Activated naive CD8-positive, alpha-beta T cell treated with anti-CD3 and anti-CD28 coated beads, Interleukin-2, amount 10 ng/mL, durations not matched to agents 7 days and 5 days (primary cell): Measurements from ENCODE around the gene LYRM2. TPM values are rescaled to one million over a fixed set of nuclear protein-coding genes. Genes with fewer than 3 reads are reported as not detected.

Experiments used
- ATAC-seq: fragments of 150-1000 bp; cut with Tn5 transposase; one replicate; pipeline ENCODE4 v1.10.0; 2021; ENCODE audit warnings: low read depth, moderate library complexity
- POLR2A ChIA-PET: fragments of 350-600 bp; sonication (Branson Sonifier 250); formaldehyde crosslinking; loops from one replicate; lab custom pipeline; 2021; ENCODE audit warnings: antibody characterized with exemption; lab: Charles Lee
- DNase-seq: peaks from one replicate; pipeline ENCODE4 v3.0.0; 2021
- H3K27ac Mint-ChIP-seq: one replicate; pipeline ENCODE4 v1.8.0; 2022; ENCODE audit warnings: mild to moderate bottlenecking, mixed read lengths
- H3K27me3 Mint-ChIP-seq: one replicate; pipeline ENCODE4 v1.8.0; 2022; ENCODE audit warnings: mild to moderate bottlenecking, moderate library complexity, mixed read lengths
- H3K36me3 Mint-ChIP-seq: one replicate; pipeline ENCODE4 v1.8.0; 2021; ENCODE audit warnings: mild to moderate bottlenecking, mixed read lengths
- H3K4me1 Mint-ChIP-seq: one replicate; pipeline ENCODE4 v1.8.0; 2021; ENCODE audit warnings: mixed read lengths
- H3K4me3 Mint-ChIP-seq: one replicate; pipeline ENCODE4 v1.8.0; 2022; ENCODE audit warnings: mild to moderate bottlenecking, moderate library complexity, mixed read lengths
- H3K9me3 Mint-ChIP-seq: one replicate; pipeline ENCODE4 v1.8.0; 2021; ENCODE audit warnings: mixed read lengths
- total RNA-seq, 2 experiments: library from RNA; stranded (reverse); gene quantifications; one replicate each; pipeline ENCODE4 v1.2.3, GENCODE V29; 2021

LYRM2 gene
- total RNA-seq, 2 experiments from 2014 or later = 32.0 to 36.8 TPM

DNA sequence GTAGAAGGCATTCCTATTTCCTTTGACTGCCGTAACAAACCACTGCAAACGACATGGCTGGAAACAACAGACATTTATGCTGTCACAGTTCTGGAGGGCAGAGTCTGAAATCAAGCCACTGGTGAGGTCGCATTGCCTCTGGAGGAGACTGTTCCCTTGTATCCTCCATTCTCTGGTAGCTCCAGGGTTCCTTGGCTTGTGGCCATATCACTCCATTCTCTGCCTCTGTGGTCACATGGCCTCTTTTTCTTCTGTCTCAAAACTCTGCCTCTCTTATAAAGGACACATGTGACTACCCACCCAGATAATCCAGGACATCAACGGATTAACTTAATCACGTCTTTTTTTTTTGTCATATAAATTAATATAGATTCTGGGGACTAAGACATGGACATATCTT is 84.4 kb downstream of the LYRM2 start:
- Mint-ChIP-seq H3K9me3 (peaks cover 3% of the 10 kb centered on the region), H3K27ac (no peak overlapping the region), H3K4me3 (no peak overlapping the region), H3K27me3 (peaks cover 16% of the 10 kb centered on the region), H3K4me1 (no peaks in the 10 kb centered on the region), H3K36me3 (no peaks in the 10 kb centered on the region)
- DNase-seq = no peak
- POLR2A ChIA-PET = no interaction called here
- no peak for ATAC-seq

DNA sequence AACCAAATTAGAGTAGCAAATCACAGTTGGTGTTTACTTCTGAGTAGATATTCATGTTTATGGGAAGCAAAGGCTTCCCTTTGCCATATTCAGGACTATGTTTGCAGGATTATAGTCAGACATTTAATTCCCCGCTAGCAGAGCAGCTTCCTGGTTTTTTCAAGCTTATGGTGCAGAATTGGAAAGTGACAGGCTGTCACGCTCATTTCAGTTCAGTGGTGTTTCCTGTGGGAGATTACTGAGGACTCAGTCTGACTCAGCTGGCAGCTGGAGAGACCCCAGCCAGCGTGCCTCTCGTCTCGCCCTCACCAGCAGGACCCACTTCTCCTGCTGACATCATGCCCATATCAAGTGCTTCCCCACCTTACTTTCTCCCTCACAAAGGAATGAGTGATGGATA is 85.1 kb downstream of the LYRM2 start:
- Mint-ChIP-seq H3K9me3 (peaks cover 3% of the 10 kb centered on the region), H3K27me3 (peaks cover 15% of the 10 kb centered on the region), H3K36me3 (no peaks in the 10 kb centered on the region), H3K27ac (no peak overlapping the region), H3K4me1 (no peaks in the 10 kb centered on the region), H3K4me3 (no peak overlapping the region)
- ATAC-seq (no peak), DNase-seq (no peak)
- POLR2A ChIA-PET = no interaction called here

DNA sequence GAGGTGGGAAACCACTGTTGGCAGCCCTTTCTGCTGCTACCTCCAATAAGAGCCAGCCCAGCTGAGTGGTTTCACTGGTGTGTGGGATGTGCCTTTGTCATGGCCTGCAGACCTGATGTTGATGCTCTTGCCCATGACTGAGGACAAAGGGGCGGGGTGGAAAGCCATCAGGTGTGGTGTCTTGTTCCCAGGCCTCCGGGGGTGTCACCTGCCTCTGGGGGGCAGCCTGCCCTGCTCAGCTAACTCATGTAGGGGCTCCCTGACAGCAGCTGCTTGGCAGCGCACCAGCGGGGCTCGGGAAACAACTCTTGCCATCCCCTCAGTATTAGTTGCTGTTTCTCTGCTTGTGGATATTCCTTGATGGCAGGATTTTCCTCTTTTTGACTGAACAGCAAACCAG is 91.3 kb downstream of the LYRM2 start:
- H3K4me1 Mint-ChIP-seq = no peaks in the 10 kb centered on the region
- POLR2A ChIA-PET = no interaction called here
- H3K4me3 Mint-ChIP-seq = no peak overlapping the region
- peaks cover 5% of the 10 kb centered on the region for H3K27me3 Mint-ChIP-seq
- DNase-seq (no peak), ATAC-seq (no peak)
- H3K36me3 Mint-ChIP-seq = no peaks in the 10 kb centered on the region
- H3K27ac Mint-ChIP-seq = no peak overlapping the region
- H3K9me3 Mint-ChIP-seq = no peaks in the 10 kb centered on the region

DNA sequence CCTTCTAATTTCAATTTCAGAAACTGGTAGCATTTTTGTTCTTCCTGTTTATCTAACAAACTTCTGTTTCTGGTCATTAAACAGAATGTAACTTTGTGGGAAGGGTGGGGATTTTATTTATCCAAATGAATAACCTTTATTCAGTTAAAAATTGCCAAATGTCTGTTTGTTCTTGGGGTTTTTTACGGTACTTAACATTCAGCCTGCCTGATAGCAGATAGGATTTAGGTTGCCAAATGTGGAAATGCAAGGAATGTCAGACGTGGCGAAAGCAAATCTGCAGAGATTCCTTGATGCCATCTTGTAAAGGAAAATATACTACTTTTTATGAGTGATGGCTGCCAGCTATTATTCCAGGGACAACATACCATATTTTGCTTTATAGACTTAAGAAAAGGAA is 95.7 kb downstream of the LYRM2 start:
- POLR2A ChIA-PET = no interaction called here
- no peaks in the 10 kb centered on the region for H3K9me3 Mint-ChIP-seq
- H3K27ac Mint-ChIP-seq = no peak overlapping the region
- H3K27me3 Mint-ChIP-seq = peaks cover 15% of the 10 kb centered on the region
- ATAC-seq = no peak
- H3K36me3 Mint-ChIP-seq = no peaks in the 10 kb centered on the region
- DNase-seq = no peak
- no peaks in the 10 kb centered on the region for H3K4me1 Mint-ChIP-seq
- H3K4me3 Mint-ChIP-seq = no peak overlapping the region

DNA sequence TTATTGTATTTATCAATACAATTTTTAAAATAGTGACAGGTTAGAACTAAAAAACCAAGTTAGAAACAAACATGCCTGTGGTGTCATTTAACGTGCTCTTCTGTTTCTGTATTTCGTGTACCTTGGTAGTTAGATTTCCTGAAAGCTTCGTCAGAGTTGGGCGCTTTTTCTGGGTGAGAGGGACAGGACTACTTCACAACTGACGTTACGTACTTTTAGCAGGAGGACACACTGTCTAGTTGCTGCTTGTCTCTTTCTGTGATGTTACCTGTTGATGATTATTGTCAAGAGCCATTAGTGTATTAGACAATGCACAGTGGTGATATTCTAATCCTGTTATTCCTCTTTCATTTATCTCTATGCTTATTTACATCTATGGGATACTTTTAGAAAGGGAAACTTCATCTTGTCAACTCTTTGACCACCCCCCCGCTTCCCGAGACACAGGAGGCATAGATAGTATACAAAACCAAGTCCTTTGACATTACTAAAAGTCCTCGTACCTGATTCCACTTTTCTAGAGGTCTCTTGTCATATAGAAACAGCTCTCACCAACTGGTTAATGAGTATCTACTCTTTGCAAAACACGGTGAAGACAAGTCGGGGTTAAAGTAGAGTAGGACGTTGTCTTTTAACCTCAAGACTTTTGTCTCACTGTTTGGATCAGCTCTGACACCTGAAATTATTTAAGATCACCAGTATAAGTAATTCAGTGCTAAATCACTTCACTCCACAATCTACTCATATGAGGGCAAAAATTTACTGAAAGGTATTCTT is 96.3 kb downstream of the LYRM2 start:
- POLR2A ChIA-PET = no interaction called here
- Mint-ChIP-seq H3K4me3 (no peak overlapping the region), H3K36me3 (no peaks in the 10 kb centered on the region), H3K9me3 (no peaks in the 10 kb centered on the region), H3K4me1 (no peaks in the 10 kb centered on the region), H3K27me3 (peaks cover 15% of the 10 kb centered on the region), H3K27ac (no peak overlapping the region)
- ATAC-seq (no peak), DNase-seq (no peak)

DNA sequence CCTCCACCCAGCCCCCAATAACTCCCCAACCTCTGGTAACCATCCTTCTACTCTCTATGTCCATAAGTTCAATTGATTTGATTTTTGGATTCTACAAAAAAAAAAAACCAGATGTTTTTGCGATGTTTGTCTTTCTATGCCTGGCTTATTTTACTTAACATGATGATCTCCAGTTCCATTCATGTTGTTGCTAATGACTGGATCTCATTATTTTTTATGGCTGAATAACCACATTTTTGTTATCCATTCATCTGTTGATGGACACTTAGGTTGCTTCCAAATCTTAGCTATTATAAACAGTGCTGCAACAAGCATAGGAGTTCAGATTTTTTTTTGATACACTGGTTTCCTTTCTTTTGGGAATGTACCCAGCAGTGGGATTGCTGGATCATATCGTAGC is 98.8 kb downstream of the LYRM2 start:
- Mint-ChIP-seq H3K9me3 (no peaks in the 10 kb centered on the region), H3K4me1 (no peaks in the 10 kb centered on the region), H3K4me3 (no peak overlapping the region), H3K27me3 (peaks cover 15% of the 10 kb centered on the region), H3K36me3 (no peaks in the 10 kb centered on the region), H3K27ac (no peak overlapping the region)
- POLR2A ChIA-PET = no interaction called here
- DNase-seq (no peak), ATAC-seq (no peak)

DNA sequence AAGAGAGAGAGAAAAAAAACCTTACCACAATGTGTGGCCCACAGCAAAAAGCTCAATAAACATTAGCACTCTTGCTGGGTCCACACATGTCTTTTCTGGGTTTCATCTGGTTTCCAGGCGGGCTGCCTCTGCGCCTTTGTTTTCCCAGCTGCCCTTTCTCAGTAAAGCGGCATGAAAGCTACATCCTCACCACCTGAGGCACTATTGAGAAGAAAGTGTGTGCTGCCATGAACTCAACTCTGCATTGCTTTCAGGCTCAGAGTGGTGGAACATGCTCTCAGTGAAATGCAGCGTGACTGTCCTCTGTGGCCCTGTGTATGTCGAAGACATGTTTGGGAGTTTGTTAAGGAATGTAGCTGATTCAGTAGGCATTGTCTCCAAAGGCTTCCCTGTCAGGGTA is 102.3 kb downstream of the LYRM2 start:
- ATAC-seq = no peak
- H3K4me3 Mint-ChIP-seq = no peak overlapping the region

DNA sequence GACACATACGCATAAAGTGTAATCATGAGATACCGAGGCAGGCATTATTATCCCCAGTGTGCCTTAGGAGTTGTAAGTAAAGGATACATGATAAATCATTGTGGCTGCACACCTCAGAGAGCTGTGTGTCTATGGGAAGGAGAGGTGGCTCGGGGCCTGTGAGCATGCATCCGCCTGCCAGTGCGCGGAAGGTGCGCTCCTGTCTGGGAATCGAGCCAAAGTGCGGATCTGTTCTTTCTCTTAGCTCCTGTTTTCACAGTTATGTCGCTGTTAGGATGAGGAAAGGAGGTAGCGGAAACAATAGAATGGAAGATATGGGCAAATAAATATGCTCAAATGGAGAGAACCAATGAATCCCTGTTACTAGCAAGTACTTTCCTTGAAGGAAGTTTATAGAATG is 107.6 kb downstream of the LYRM2 start:
- DNase-seq (no peak), ATAC-seq (no peak)
- no peaks in the 10 kb centered on the region for H3K27me3 Mint-ChIP-seq
- no peak overlapping the region for H3K4me3 Mint-ChIP-seq
- H3K36me3 Mint-ChIP-seq = peaks cover 2% of the 10 kb centered on the region
- no peaks in the 10 kb centered on the region for H3K9me3 Mint-ChIP-seq
- no peak overlapping the region for H3K27ac Mint-ChIP-seq
- POLR2A ChIA-PET = no interaction called here
- no peaks in the 10 kb centered on the region for H3K4me1 Mint-ChIP-seq

More for the DNA sequence above, 102.3 kb downstream of the LYRM2 start:
- DNase-seq = no peak
- POLR2A ChIA-PET = no interaction called here
- H3K9me3 Mint-ChIP-seq = no peaks in the 10 kb centered on the region
- no peaks in the 10 kb centered on the region for H3K4me1 Mint-ChIP-seq
- H3K27me3 Mint-ChIP-seq = peaks cover 10% of the 10 kb centered on the region
- H3K27ac Mint-ChIP-seq = no peak overlapping the region
- no peaks in the 10 kb centered on the region for H3K36me3 Mint-ChIP-seq

DNA sequence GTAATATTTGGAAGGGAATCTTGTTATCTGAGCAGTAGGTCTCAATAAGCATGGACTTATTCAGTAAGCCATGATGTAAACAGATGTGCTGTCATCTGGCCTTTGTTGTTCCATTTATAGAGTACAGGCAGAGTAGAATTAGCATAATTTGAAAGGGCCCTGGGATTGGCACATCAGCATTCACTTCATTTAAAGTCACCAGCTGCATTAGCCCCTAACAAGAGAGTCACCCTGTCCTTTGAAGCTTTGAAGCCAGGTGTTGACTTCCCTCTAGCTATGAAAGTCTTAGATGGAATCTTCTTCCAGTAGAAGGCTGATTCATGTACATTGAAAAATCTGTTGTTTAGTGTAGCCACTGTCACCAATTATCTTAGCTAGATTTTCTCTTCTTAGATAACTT is 109.7 kb downstream of the LYRM2 start:
- Mint-ChIP-seq H3K4me3 (no peak overlapping the region), H3K4me1 (no peaks in the 10 kb centered on the region), H3K27me3 (no peaks in the 10 kb centered on the region), H3K27ac (no peak overlapping the region), H3K36me3 (peaks cover 2% of the 10 kb centered on the region), H3K9me3 (no peaks in the 10 kb centered on the region)
- POLR2A ChIA-PET = no interaction called here
- DNase-seq (no peak), ATAC-seq (no peak)

DNA sequence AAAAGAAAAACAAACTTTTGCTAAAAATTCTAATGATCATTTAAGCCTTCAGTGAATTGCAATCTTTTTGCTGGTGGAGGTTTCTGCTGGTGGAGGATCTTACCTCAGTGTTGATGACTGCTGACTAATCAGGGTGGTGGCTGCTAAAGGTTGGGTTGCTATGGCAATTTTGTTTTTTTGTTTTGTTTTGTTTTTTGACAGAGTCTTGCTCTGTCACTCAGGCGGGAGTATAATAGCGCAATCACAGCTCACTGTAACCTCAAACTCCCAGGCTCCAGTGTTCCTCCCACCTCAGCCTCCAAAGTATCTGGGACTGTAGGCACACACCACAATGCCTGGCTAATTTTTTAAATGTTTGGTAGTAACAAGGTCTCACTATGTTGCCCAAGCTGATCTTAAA is 110.9 kb downstream of the LYRM2 start:
- DNase-seq = no peak
- Mint-ChIP-seq H3K4me3 (no peak overlapping the region), H3K4me1 (no peaks in the 10 kb centered on the region), H3K27me3 (no peaks in the 10 kb centered on the region), H3K9me3 (no peaks in the 10 kb centered on the region), H3K27ac (no peak overlapping the region), H3K36me3 (peaks cover 2% of the 10 kb centered on the region)
- POLR2A ChIA-PET = no interaction called here
- ATAC-seq = no peak

DNA sequence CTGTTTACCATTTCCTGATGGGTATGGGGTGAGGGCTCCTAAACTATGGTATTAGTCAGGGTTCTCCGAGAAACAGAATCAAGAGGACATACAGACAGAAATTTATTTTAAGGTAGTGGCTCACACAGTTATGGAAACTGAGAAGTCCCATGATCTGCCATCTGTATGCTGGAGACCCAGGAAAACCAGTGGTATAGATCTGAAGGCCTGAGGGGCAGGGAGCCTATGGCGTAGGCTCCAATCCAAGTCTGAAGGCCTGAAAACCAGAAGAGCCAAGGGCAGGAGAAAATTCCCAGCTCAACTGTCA is 112.0 kb downstream of the LYRM2 start:
- ATAC-seq (no peak), DNase-seq (no peak)
- Mint-ChIP-seq H3K4me1 (no peaks in the 10 kb centered on the region), H3K27ac (no peak overlapping the region), H3K9me3 (no peaks in the 10 kb centered on the region), H3K36me3 (peaks cover 2% of the 10 kb centered on the region), H3K27me3 (no peaks in the 10 kb centered on the region), H3K4me3 (no peak overlapping the region)
- POLR2A ChIA-PET = no interaction called here

DNA sequence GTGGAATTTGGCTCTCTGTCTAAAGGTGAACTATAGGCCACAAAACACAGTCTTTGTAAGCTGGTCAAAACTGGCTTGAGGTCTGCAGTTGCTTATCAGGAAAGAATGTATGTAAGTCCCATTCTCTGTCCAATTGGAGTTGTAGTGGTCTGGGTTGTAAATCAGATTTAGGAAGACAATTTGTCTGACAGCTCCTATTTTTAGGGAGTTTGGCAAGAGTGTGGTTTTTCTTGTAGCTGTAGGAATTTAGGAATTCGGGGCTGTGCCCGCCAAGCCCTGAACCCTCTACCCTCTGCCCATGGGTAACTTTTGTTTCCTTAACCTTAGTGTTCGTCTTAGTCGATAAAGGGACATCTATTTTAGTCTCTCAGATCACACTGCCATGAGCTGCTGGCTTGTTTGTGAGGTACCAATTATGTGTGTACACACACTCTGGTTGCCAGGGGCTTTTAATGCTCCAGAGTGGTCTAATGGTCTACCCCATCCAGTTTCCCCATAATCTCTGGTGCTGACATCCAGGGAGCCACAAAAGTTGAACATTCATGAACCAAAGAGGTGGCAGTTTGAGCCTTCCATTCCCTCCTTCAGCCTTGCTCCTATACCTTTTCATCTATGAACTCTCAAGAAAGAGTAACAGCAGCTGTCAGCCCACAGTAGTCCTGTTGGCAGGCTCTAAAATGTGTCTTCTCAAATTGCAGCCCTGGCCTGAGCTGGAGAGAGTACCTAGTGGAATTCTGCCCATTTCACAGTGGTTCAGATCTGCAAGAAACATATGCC is 112.6 kb downstream of the LYRM2 start:
- H3K4me3 Mint-ChIP-seq = no peak overlapping the region
- no peaks in the 10 kb centered on the region for H3K9me3 Mint-ChIP-seq
- no peaks in the 10 kb centered on the region for H3K4me1 Mint-ChIP-seq
- no peak overlapping the region for H3K27ac Mint-ChIP-seq
- POLR2A ChIA-PET = no interaction called here
- DNase-seq (no peak), ATAC-seq (no peak)
- no peaks in the 10 kb centered on the region for H3K27me3 Mint-ChIP-seq
- peaks cover 2% of the 10 kb centered on the region for H3K36me3 Mint-ChIP-seq

DNA sequence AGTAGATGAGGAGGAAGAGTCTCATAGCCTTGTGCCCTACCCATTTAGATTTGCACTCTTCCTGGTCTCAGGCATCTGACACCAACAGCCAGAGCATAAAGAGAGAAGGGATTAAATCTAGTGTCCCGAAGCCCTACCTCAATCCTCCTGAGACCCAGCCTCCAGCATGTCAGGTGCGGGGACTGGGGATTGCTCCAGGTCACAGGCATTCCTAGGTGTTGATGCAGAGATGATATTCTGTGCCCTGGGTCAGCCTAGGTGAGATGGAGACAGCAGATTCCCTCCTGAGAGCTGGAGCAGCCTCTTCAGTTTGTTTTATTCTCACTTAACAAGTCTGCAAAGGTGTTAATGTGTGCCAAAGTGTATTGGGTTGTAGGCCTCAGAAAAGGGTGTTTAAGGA is 115.8 kb downstream of the LYRM2 start:
- POLR2A ChIA-PET = no interaction called here
- DNase-seq = no peak
- Mint-ChIP-seq H3K36me3 (peaks cover 2% of the 10 kb centered on the region), H3K27me3 (no peaks in the 10 kb centered on the region), H3K9me3 (peaks cover 2% of the 10 kb centered on the region), H3K4me1 (no peaks in the 10 kb centered on the region), H3K27ac (no peak overlapping the region), H3K4me3 (no peak overlapping the region)
- no peak for ATAC-seq

DNA sequence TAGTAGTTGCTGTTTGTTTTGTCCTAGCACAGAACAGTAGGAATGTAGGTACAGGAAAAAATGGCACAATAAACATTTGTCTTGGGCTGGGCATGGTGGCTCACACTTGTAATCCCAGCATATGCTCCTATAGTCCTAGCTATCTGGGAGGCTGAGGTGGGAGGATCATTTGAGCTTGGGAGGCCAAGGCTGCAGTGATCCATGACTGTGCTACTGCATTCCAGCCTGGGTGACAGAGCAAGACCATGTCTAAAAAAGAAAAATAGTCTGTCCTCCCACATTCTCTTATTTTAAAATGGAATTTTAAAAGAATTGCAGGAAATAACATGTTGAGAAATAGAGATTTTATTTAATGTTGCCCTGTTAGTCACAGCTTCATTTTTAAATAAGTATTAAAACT is 117.8 kb downstream of the LYRM2 start:
- H3K4me1 Mint-ChIP-seq = no peaks in the 10 kb centered on the region
- H3K36me3 Mint-ChIP-seq = peaks cover 4% of the 10 kb centered on the region
- DNase-seq (no peak), ATAC-seq (no peak)
- no peaks in the 10 kb centered on the region for H3K27me3 Mint-ChIP-seq
- no peak overlapping the region for H3K27ac Mint-ChIP-seq
- POLR2A ChIA-PET = no interaction called here
- H3K4me3 Mint-ChIP-seq = no peak overlapping the region
- H3K9me3 Mint-ChIP-seq = peaks cover 2% of the 10 kb centered on the region
